NK-92 (cell line): Measurements from ENCODE around the gene MYCBP2.
"Not testable (repeated sequence)": the region's sequence is repeated elsewhere in the genome, so short reads cannot be mapped to it uniquely, and the experiment has no call there.

Experiments
- DNase-seq: peaks from one replicate; lab custom pipeline; 2025; ENCODE audit not compliant: unreplicated experiment; lab: John Stamatoyannopoulos, UW

Gene MYCBP2, protein sequence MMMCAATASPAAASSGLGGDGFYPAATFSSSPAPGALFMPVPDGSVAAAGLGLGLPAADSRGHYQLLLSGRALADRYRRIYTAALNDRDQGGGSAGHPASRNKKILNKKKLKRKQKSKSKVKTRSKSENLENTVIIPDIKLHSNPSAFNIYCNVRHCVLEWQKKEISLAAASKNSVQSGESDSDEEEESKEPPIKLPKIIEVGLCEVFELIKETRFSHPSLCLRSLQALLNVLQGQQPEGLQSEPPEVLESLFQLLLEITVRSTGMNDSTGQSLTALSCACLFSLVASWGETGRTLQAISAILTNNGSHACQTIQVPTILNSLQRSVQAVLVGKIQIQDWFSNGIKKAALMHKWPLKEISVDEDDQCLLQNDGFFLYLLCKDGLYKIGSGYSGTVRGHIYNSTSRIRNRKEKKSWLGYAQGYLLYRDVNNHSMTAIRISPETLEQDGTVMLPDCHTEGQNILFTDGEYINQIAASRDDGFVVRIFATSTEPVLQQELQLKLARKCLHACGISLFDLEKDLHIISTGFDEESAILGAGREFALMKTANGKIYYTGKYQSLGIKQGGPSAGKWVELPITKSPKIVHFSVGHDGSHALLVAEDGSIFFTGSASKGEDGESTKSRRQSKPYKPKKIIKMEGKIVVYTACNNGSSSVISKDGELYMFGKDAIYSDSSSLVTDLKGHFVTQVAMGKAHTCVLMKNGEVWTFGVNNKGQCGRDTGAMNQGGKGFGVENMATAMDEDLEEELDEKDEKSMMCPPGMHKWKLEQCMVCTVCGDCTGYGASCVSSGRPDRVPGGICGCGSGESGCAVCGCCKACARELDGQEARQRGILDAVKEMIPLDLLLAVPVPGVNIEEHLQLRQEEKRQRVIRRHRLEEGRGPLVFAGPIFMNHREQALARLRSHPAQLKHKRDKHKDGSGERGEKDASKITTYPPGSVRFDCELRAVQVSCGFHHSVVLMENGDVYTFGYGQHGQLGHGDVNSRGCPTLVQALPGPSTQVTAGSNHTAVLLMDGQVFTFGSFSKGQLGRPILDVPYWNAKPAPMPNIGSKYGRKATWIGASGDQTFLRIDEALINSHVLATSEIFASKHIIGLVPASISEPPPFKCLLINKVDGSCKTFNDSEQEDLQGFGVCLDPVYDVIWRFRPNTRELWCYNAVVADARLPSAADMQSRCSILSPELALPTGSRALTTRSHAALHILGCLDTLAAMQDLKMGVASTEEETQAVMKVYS (N-terminal part only)

DNA sequence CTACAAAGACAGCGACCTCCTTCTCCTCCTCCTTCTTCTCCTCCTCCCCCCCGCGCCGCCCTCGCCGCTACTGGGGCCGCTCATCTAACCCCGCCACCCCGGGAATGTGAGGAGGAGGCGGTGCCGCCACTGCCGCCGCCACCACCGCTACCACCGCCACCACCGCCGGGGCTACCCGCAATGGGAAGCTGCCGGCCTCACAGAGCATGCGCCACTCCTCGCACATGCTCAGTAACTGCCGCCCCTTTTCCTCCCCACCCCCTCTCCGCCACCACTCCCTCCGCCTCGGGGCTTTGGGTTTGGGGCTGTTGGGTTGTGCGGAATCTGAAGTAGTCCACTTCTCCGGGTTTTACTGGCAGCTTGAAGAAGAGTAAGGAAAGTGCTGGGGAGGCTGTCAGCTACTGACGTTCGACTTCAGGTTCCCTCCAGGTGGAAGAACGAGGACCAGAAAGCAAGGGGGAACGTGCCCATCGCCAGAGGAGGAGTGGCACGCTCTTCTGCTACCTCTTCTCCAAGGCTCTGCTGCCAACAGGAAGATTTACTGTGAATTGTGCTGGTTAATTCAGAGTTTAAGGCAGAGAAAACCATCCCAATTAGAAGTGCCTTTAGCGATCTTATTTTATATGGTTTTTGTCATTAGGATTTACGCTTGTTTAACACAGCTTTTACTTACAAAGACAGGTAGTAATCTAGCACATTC is at the start of gene MYCBP2:
MYCBP2 (minus strand) TSS at position 190 of the 700 bp plus-strand sequence. CDS start 319 bp downstream, outside the sequence.
- DNase-seq: peak; percentile 76

DNA sequence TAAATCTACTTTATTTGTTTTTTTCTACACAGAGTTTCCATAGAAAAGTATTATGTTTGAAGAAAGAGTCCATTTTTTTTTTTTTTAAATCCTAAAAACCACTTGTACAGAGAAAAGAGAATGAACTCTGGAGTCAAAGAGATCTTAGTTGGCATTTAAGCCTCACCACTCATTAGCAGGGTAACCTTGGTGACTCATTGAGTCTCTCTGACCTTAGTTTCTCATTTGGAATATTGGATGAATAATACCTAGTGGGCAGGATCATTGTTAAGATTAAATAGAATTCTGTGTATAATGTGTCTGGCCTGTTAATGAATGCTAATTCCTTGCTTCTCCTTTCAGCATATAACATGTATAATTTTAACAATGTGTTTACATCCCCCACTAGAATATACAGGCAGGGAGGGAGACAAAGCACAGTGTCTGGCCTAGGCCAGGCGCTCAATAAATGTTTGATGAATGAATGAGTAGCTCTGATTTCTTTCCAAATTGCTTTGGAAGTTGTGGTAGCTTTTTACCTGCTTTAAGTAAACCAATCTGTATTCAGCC is 48.7 kb upstream of the MYCBP2 start:
- no peak for DNase-seq

DNA sequence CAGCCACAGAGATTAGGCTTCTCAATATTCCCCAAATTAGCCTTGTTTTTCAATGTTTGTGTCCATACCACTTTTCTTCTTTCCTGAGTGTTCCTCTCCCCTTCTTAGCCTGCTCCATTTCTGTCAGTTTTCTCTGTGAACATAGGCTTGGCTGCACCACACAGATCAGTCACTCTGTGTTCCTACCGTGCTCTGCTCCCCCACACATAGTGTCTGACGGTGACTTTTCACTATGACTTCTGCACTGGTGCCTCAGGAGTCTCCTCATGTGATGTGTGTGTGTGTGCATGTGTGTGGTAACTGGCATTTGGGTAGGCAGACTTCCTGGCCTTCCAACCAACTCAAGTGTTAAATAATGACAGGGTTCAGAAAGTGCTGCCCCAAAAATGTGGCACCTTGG is 47.9 kb upstream of the MYCBP2 start:
- DNase-seq: no peak

DNA sequence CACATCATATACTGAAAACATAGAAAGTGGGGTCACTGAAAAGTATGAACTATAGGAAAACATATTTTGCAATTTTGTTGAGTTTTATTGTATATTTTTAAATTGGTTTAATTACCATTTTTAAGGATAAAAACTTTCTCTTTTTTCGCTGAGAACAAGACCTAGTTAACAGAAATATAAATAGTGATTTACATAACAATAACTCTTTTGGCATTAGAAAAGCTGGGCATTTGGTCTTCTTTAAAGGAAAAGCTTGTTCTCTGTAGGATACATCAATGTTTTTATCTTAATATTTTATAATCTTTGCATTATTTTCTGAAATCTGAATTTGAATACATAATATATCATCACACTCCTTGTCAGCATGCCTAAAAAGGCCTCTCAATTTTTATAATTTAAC is 47.4 kb upstream of the MYCBP2 start:
- no peak for DNase-seq

DNA sequence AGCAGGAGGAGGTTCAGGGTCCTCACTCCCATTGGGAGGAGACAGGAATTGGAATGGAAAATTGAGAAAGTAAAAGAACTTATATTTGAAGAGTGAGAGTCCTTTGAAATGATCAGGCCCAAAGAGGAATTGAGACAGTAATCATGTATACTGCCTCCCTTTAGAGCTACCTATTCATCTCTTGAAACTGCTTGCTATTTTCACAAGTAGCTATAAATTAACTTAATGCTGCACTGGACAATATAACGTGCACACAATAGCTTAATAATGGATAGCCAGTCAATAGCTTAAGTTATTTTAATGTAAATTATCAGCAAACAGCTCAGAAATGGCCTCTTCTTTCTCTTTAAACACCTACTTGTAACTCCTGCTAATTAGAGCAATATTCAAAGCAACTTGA is 46.6 kb upstream of the MYCBP2 start:
- no peak for DNase-seq

DNA sequence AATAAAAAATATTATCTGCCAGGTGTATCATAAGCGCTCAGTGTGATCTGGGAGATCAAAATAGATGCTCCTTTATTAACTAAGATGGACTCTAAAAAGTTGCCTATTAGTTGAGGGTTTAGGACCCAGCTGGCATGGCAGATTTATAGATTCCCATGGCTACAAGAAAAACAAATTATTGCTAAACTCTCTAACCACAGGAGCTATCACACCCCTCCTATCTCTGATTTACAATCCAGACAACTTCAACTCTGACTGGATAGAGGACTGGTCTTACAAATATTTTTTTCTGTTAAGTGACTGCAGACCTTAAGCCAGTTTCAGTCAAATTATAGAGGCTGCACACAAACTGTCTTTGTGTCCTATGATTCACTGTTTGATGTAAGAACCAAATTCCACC is 45.4 kb upstream of the MYCBP2 start:
- DNase-seq: no peak

DNA sequence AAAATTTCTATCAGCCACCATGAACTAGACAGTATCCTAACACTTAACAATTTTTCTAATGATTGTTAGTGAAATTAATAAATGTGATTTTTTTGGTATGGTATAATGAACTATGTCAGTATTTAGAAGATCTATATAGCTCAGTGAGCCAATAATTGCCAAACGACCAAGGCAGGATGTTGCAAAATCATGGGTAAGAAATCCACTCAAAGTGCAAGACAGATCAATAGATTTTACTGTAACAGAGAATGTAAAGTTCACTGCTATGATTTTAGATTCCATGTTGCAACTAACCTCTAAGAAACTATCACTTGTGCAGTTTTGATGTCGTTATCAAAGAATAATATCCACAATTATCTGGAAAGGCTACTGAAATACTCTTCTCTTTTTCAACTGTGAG is 44.0 kb upstream of the MYCBP2 start:
- DNase-seq: no peak

DNA sequence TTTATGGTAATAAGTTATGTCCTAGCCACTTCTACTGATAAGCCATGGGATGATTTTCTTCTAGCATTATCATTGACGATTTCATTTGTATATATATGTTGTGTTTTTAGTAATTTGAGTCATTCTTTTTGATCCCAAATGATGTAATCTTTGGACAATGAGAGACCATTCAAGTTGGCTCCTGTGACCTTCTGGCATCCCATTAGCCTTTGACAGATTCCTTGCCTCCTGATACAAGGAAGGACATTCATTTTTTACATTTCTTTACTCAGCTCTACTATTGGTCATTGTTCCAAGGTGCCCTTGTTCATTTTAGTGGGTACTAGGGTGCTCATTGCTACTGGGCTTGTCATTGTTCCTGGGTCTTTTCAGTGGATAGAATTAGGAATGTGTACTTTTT is 35.3 kb upstream of the MYCBP2 start:
- DNase-seq: no peak

DNA sequence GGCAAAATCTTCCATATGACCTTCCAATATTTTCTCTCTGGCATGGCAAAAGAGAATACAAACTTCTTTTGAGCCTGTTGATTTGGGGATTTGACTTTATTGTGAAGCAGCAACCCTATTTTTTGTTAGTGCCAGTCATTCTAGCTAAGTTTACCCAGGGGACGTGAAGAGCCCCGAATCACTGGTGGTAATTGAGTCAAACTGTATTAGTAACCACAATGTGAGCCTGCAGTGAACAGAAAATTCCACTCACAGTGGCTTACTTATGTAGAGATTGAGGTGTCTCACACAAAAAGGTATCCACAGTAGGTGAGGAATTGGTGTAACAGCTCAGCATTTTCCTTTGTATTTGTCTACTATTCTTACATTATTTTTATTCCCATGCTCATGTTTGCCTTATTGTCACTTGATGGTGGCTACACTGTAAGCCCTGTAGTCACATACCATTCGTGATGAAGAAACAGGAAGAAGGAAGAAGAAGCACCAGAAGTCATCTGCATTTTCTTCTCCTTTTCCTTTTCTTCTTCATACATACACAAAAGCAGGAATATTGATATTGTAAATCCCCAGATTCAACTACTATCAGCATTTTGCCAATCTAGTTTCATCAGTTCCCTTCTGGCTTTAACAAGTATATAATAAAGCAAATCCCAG is 33.3 kb upstream of the MYCBP2 start:
- DNase-seq: no peak

DNA sequence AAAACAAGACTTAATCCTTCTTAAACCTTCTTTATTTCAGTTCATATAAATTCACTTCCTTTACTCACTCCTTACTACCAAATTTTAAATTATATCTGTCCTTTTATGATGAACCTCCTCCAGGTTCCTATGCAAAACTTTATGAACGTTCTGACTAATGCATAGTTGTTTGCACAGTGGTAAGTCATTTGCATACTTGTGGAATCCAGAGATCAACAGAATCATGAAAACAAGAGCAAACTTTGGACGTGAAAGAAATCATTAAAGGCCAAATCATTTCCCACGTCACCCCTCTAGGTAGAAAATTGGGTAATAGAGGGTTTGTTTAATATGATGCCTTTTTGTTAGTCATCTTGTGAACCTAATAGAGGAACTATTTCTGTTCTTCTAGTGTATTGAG is 32.3 kb upstream of the MYCBP2 start:
- no peak for DNase-seq

DNA sequence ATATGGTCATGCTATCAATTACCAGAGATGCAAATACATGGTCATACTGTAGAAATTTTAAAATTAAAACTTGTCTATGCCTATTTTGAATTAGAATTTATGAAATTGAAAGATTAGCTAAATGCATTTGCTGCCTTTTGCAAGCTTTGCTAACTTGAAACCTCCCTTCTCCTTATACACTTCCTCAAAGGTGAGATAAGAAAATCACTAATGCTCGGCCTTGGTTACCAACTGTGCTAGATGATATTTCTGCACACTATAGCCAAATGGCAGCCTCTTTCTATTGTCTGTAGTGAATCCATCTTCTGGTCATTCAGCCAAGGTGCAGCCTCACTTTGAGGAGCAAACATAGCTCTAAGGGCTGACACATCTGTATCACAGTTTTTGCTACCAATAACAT is 31.1 kb upstream of the MYCBP2 start:
- DNase-seq: no peak

DNA sequence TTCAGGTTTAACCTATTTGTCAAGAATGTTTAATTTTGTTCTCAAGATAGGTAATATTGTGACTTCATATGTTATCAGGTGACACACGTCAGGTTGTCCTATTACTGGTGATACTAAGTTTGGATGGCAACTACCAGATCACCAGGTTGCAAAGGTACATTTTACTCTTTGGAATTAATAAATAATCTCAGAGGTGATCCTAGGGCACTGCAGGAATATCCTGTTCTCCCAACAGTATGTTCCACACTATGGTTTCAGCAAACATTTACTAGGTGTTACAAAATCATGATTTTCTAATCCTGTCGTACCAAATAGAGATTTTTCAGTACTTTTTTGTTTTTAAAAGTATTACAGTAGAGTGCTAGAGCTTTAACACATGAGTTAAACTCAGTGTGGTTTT is 29.3 kb upstream of the MYCBP2 start:
- DNase-seq: no peak

DNA sequence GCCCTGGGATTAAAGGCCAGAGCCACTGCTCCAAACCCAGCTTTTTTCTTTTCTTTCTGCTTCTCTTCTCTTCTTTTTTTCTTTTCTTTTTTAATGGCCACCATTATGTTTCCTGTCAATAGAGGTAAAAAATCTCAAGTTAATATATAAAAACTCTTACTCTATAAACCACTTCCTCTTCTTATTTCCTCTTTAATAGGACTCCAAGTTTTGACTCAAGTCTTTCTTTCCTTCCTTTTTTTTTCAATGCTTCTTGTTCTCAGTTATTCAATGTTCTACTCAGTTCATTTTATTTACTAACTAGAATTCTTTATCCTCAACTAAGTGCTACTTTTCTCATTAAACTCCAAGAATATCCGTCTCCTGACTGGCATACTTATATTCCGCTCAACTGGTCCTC is 27.1 kb upstream of the MYCBP2 start:
- DNase-seq: no peak

DNA sequence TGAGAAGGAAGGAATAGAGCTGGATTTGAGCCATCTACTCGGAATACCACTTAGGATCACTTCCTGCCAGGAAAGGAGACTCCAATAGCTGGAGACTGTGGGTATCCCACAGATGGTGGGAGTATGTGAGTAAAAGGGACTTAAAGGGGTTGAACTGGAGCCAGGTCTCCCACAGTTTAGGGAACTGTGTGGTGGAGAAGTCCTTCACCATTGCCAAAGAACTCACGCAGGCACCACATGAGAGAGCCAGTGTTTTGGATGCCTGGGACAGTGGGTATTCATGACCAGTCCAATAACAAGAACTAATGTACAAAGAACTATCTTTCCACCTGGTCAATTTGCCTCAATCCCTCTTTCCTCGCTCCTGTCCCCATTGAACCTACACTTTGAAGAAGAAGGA is 24.4 kb upstream of the MYCBP2 start:
- no peak for DNase-seq

DNA sequence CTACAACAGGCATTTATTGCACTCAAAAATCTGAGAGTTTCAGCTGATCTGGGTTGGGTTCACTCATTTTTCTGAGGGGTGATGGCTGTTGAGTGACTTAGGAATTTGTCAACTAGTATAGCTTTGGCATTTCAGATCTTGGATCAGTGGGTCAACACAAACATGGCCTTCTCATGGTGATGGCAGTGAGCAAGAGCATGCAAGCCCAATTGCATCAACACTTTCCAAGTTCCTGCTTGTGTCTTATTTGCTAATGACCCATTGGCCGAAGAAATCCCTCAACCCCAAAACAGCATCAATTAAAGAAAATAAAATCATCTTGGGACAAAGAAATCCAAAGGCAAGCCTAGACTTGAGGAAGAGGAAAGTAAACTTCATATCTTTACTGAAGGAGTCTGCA is 23.9 kb upstream of the MYCBP2 start:
- DNase-seq: no peak

DNA sequence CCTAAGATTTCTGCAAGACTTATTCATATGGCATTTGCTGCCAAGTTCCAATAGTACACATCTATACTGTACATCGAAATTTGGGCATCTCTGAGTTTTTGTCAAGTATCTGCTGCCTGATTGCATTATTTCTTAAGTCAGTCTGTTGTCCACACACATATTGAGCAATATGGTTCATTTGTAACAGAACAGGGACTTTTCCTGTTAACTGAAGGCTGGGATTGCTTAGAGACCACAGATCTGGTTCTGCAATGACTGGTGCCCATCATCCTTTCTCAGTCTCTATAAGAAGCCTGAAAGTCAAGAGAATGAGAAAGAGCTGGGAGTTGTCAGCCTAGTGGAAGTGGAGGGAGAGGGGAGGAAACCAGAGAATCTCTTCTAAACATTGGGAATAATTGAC is 22.5 kb upstream of the MYCBP2 start:
- no peak for DNase-seq

DNA sequence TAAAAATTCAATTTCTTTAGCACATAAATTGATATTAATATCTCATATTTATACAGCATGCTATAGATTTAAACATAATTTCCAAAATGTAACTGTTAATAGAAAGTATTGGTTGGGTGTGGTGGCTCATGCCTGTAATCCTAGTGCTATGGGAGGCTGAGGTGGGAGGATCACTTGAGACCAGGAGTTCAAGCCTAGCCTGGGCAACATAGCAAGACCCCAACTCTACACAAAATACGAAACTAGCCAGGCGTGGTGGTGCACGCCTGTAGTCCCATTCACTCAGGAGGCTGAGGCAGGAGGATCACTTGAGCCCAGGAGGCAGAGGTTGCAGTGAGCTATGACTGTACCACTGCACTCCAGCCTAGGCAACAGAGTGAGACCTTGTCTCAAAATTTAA is 20.5 kb upstream of the MYCBP2 start:
- not testable (repeated sequence) for DNase-seq

DNA sequence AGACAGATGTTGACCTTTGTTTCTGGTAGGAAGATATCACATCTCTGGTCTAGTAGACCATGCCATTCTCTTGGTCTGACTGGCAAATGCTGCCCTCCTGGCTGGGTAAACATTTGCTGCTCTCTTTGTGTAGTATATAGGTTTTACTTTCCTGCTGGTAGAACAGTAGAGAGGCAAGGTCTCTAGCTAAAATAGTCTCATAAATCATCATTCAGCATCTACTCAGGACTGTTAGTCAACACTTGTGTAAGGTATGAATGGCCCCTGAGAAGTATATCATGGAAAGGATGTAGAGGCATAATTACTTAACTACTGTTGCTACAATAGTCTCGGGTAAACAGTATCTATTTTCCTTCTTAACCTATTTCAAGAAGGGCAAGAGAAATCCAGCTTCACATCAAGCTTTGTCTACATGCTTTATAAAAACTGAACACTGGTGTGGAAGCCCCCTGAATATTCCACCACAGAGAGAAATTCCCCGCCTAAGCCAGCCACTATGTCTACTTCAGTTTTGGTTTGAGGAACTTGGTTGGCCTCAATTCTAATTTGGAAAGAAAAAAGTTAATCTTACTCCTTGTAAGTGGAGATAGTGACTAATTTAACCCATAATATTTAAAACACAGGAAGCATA is 18.4 kb upstream of the MYCBP2 start:
- no peak for DNase-seq

DNA sequence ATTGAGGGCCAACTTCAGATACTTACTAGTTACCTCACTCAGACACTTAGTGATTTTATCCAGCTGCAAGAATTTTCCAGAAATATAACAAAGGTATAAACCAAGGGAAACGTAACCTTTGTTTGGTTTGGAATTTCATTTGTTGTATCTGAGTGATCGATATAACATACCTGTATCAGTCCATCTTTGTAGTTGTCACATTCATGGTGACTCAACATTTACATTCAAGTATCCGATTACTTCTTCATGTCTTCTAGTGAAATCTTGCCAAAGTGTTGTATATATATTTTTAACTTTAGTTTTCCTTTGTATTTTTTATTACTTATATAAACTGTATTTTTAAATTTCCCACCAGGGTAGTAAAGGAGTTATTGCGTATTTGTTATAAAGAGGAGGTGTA is 16.9 kb upstream of the MYCBP2 start:
- no peak for DNase-seq

DNA sequence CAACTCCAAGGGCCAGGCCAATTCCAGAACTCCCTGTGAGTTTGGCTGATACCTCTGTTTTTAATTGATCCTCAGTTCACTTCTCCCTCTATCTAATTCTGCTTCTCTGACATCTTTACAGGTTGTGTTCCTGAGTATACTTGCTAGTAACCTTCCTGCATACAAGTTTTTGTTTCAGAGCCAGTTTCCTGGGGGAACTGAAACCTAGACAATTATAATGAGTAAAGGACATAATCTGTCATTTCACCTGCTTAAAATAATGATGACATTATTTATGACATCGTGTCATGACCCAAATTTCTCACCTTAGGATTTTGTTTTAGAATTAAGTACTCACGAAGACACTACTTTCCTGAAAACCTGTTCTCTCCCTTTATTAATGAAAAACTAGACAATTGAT is 12.5 kb upstream of the MYCBP2 start:
- DNase-seq: no peak
